ENCODE results near the gene TRPM2.
"Not testable (repeated sequence)": the region's sequence is repeated elsewhere in the genome, so short reads cannot be mapped to it uniquely, and the experiment has no call there.

The TRPM2 gene

GRCh38 chr21:44335266-44336059, 18.0 kb upstream of the TRPM2 start:
- no peak for DNase-seq

- no peak for DNase-seq
These were observed 16.0 kb upstream of the TRPM2 start for GRCh38 chr21:44337449-44337848.

GRCh38 chr21:44337941-44338895, 15.2 kb upstream of the TRPM2 start:
- no peak for DNase-seq

- DNase-seq: peak; percentile 92
These were observed 14.2 kb upstream of the TRPM2 start, which contains the start of gene CFAP410 for GRCh38 chr21:44338971-44339910. CFAP410 (minus strand) TSS chr21:44339390; CDS start chr21:44339194, 196 bp downstream.

- not testable (repeated sequence) for DNase-seq
These were observed 11.5 kb upstream of the TRPM2 start for GRCh38 chr21:44341726-44342458.

- DNase-seq: not testable (repeated sequence)
These were observed 10.4 kb upstream of the TRPM2 start for GRCh38 chr21:44342981-44343380.

- no peak for DNase-seq
These were observed 8.8 kb upstream of the TRPM2 start for GRCh38 chr21:44344541-44345183.

- no peak for DNase-seq
These were observed 7.9 kb upstream of the TRPM2 start for GRCh38 chr21:44345495-44345894.

GRCh38 chr21:44347911-44348451, 5.4 kb upstream of the TRPM2 start:
- no peak for DNase-seq

- no peak for DNase-seq
These were observed 4.6 kb upstream of the TRPM2 start for GRCh38 chr21:44348861-44349260.

- DNase-seq: no peak
These were observed 4.0 kb upstream of the TRPM2 start for GRCh38 chr21:44349416-44349846.

GRCh38 chr21:44349847-44350772, 3.3 kb upstream of the TRPM2 start:
- DNase-seq: no peak

GRCh38 chr21:44350773-44351481, 2.5 kb upstream of the TRPM2 start:
- DNase-seq: no peak

GRCh38 chr21:44351535-44352252, 1.7 kb upstream of the TRPM2 start:
- no peak for DNase-seq

- no peak for DNase-seq
These were observed 1.1 kb upstream of the TRPM2 start for GRCh38 chr21:44352253-44352860.

GRCh38 chr21:44354001-44354405, 582 bp downstream of the TRPM2 start:
- no peak for DNase-seq

All from T-helper 9 cell (primary cell).